Esophagus muscularis mucosa (tissue), 4 donors: ENCODE data around the gene AKR1E2. TPM values are rescaled to one million over a fixed set of nuclear protein-coding genes. Genes with fewer than 3 reads are reported as not detected.
A peak's percentile ranks its signal among the peaks of the same experiment; 100 is the strongest.

Source experiments
- DNase-seq: peaks from one replicate; pipeline ENCODE4 v3.0.0-alpha.2; 2017; ENCODE audit errors: extremely low spot score
- H3K27ac ChIP-seq, 4 donors: fragments of 200-600 bp; sonication (generic); replicated peaks in 1 of 4; 1 replicate in 3 of 4; 2 replicates in 1 of 4; pipeline ENCODE4 v1.5.1; 2016 to 2019; ENCODE audit warnings: mild to moderate bottlenecking in 1 of 4
- H3K27me3 ChIP-seq, 4 donors: fragments of 200-600 bp; sonication (generic); one replicate each; pipeline versions ENCODE4 v1.5.1 to v1.6.0; 2016 to 2019
- H3K36me3 ChIP-seq, 4 donors: fragments of 200-600 bp; sonication (generic); one replicate each; pipeline ENCODE4 v1.5.1; 2016 to 2019
- H3K4me1 ChIP-seq, 4 donors: fragments of 200-600 bp; sonication (generic); one replicate each; pipeline ENCODE4 v1.5.1; 2016 to 2019
- H3K4me3 ChIP-seq, 4 donors: fragments of 200-600 bp; sonication (generic); 1 replicate in 2 of 4; 2 replicates in 2 of 4; pipeline ENCODE4 v1.5.1; 2016 to 2019; ENCODE audit warnings: mild to moderate bottlenecking in 4 of 4, moderate library complexity in 1 of 4
- H3K9me3 ChIP-seq, 4 donors: fragments of 200-600 bp; sonication (generic); 1 replicate in 3 of 4; 2 replicates in 1 of 4; pipeline ENCODE4 v1.5.1; 2016 to 2019
- CTCF ChIP-seq, 3 experiments: fragments of 200-600 bp in 2 of 3; fragments of 450-650 bp in 1 of 3; sonication (generic) in 2 of 3; IDR thresholded peaks; one replicate each; pipeline ENCODE4 v1.5.1; 2017 to 2019; ENCODE audit warnings: antibody characterized with exemption in 3 of 3, mild to moderate bottlenecking in 2 of 3, moderate library complexity in 1 of 3
- EP300 ChIP-seq: sonication (generic); formaldehyde crosslinking; IDR thresholded peaks from one replicate; pipeline ENCODE4 v1.6.1; 2017; ENCODE audit warnings: antibody characterized with exemption
- POLR2A ChIP-seq: fragments of 450-650 bp; IDR thresholded peaks from one replicate; pipeline ENCODE4 v1.6.1; 2017; ENCODE audit warnings: antibody characterized with exemption, moderate library complexity, mild to moderate bottlenecking, low read depth
- POLR2AphosphoS5 ChIP-seq, 2 donors: sonication (generic); formaldehyde crosslinking; IDR thresholded peaks; one replicate each; pipeline ENCODE4 v1.6.1; 2017; ENCODE audit warnings: antibody characterized with exemption in 2 of 2
- WGBS: methylation state at CpG from one replicate; pipeline ENCODE4 v1.1.5; 2018; 5-methylcytosine and 5-hydroxymethylcytosine counted together
- intact Hi-C: fragments of 100-400 bp; cut with DNase I; formaldehyde crosslinking; loops from one replicate; pipeline ENCODE4 v1.15.1; 2023
- total RNA-seq, 4 donors: library from RNA; depleted of rRNA; stranded (reverse); fragments of >200 nt; gene quantifications; one replicate each; pipeline versions ENCODE4 v1.1.0 to v1.2.1, GENCODE V29; 2016

Gene AKR1E2
- total RNA-seq, 4 donors from 2014 or later, result 16.5 to 21.0 (median 18.0) TPM

- intact Hi-C loops, result no loop called here
- Histone ChIP-seq H3K4me3 (no peak overlapping the region), H3K4me1 (peaks cover 0 to 5% (median 0%) of the 10 kb centered on the region in 4 donors), H3K27me3 (no peaks in the 10 kb centered on the region), H3K27ac (no peak overlapping the region), H3K36me3 (no peaks in the 10 kb centered on the region), H3K9me3 (no peaks in the 10 kb centered on the region)
- 87% methylated on average over 2 of the region's 2 CpGs for WGBS
- no peak for TF ChIP-seq POLR2A
- TF ChIP-seq CTCF (IDR thresholded peaks at IDR 0.05), result no peak
- TF ChIP-seq POLR2AphosphoS5 (IDR thresholded peaks at IDR 0.05), result no peak
- no peak for TF ChIP-seq EP300
- no peak for DNase-seq
Observed at GRCh38 chr10:4889959-4890358, 64.0 kb downstream of the AKR1E2 start.

GRCh38 chr10:4892681-4893080 lies 66.7 kb downstream of the AKR1E2 start:
- no peaks in the 10 kb centered on the region for H3K36me3 ChIP-seq
- no peak overlapping the region for H3K4me3 ChIP-seq
- TF ChIP-seq POLR2AphosphoS5 (IDR thresholded peaks at IDR 0.05), result no peak
- TF ChIP-seq POLR2A, result no peak
- TF ChIP-seq EP300, result no peak
- no peak for TF ChIP-seq CTCF (IDR thresholded peaks at IDR 0.05)
- peaks cover 0 to 5% (median 0%) of the 10 kb centered on the region in 4 donors for H3K4me1 ChIP-seq
- peak; percentile 47 for DNase-seq
- no peak overlapping the region for H3K27ac ChIP-seq
- no peaks in the 10 kb centered on the region for H3K27me3 ChIP-seq
- intact Hi-C loops, result no loop called here
- no peaks in the 10 kb centered on the region for H3K9me3 ChIP-seq
- WGBS, result 85% methylated on average over 2 of the region's 2 CpGs

- intact Hi-C loops, result no loop called here
- WGBS, result 86% methylated on average over 1 of the region's 2 CpGs
Observed at GRCh38 chr10:4894335-4894734, 68.3 kb downstream of the AKR1E2 start.

More at GRCh38 chr10:4894335-4894734, 68.3 kb downstream of the AKR1E2 start:
- H3K4me3 ChIP-seq, result no peak overlapping the region
- no peak overlapping the region for H3K27ac ChIP-seq
- TF ChIP-seq POLR2AphosphoS5 (IDR thresholded peaks at IDR 0.05), result no peak
- TF ChIP-seq CTCF (IDR thresholded peaks at IDR 0.05), result no peak
- TF ChIP-seq EP300, result no peak
- TF ChIP-seq POLR2A, result no peak
- peak; percentile 37 for DNase-seq
- peaks cover 0 to 5% (median 0%) of the 10 kb centered on the region in 4 donors for H3K4me1 ChIP-seq
- H3K9me3 ChIP-seq, result no peaks in the 10 kb centered on the region
- H3K27me3 ChIP-seq, result no peaks in the 10 kb centered on the region
- no peaks in the 10 kb centered on the region for H3K36me3 ChIP-seq

Other genes starting within 250 kb of the AKR1E2 start
- 100 to 1,000 TPM in 3 of 4 donors, 10 to 100 TPM in 1; 88.6 to 172 (median 141) TPM for gene AKR1C1, start 137.2 kb downstream of the AKR1E2 start, total RNA-seq
- 10 to 100 TPM in 1 of 4 donors, 1 to 10 TPM in 3; 7.9 to 12.7 (median 9.6) TPM for gene AKR1C2, start 177.7 kb downstream of the AKR1E2 start, total RNA-seq